ENCODE measurements around the gene CD68.
A peak's percentile ranks its signal among the peaks of the same experiment; 100 is the strongest.

Gene CD68

DNA sequence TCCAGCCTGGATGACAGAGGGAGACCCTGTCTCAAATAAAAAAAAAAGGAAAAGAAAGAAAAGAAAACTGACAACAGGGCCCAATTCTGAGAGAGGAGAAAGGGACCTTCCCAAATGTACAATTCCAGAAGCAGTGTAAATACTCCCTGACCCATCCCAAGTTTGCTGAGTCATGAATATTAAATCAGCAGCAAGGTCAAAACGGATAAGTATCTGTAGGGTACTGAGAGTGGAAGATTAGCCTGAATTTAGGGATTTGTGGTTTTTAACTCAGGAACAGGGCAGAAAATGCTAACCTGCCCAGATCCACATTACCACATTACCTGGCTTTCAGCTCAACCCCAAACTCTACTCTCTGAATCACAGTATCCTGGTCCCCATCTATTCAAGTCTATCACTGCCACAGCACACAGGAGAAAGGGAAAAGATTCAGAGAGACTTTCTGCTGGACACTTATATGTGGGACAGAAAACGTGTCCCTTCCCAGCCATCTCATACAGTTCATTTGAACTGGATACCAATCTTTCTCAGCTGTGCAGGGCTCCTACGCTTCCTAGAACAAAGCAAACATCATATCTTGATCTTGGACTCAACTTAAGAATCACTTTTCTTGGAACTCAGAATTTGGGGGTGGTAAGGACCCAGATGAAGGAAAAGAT is 32.3 kb downstream of the CD68 start:
- no peak for TF ChIP-seq CTCF (IDR thresholded peaks at IDR 0.05)
- no peaks in the 10 kb centered on the region for H3K27me3 ChIP-seq
- intact Hi-C loops (cut with DNase I; ENCODE audit: low total_unique reads): no loop called here
- H3K4me3 ChIP-seq: no peak overlapping the region
- DNase-seq: no peak
- H3K36me3 ChIP-seq: peaks cover 0 to 12% (median 0%) of the 10 kb centered on the region in 3 donors
- H3K4me1 ChIP-seq: peaks cover 0 to 43% (median 28%) of the 10 kb centered on the region in 4 donors
- no peaks in the 10 kb centered on the region for H3K9me3 ChIP-seq
- H3K27ac ChIP-seq: peak overlapping the region in 1 of 2 donors; percentile 6

DNA sequence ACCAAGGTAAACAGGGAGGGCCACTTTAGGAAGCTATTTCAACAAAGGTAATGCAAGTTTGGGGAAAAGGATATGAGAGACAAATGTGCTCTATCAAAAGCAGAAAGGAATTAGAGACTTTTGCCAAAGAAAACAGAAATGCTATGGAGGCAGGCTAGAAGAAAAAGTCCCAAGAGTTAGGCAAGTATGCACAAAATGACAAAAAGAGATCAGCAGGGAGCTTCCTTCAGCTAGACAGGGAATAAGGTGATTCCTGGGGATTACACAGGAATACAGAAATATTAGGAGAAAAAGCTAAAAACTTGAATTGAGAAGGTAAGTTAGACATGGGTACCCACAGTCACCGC is 32.8 kb downstream of the CD68 start:
- intact Hi-C loops (cut with DNase I; ENCODE audit: low total_unique reads): no loop called here

DNA sequence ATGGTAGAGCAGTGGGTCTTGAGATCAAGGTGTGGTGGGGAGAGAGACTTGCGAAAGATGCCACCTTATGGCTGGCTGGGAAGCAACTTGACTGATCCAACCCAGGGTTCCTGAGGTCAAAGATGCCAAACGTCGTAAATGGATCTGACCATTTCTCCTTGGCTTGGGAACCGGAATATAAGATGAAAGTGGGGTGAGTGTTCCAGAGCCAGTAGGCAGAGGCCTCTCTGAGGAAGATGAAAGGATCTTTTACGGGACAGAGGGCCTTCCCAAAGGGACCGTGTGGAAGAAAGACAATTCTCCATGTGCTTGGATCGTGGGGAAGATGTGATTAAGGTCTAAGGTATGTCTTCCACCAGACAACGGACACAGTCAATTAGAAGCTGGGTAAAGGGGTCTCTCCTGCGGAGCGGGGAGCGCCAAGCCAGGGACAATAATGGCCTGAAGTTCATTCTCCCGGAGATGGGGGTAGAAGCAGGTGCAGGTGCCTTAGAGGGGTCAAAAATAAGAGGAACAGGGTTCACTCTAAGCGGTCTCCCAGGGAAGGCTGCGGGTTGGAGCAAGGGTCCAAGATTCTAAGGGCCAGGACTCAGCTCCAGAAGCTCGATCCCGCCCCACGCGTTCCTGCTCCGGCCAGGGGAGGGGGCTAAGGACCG is 34.5 kb downstream of the CD68 start:
- peak overlapping the region; percentile 83 to 87 for H3K27ac ChIP-seq

More for the DNA sequence above, 32.8 kb downstream of the CD68 start:
- peak overlapping the region in 1 of 2 donors; percentile 6 for H3K27ac ChIP-seq
- H3K36me3 ChIP-seq: peaks cover 0 to 12% (median 0%) of the 10 kb centered on the region in 3 donors
- no peak overlapping the region for H3K4me3 ChIP-seq
- H3K4me1 ChIP-seq: peaks cover 0 to 43% (median 28%) of the 10 kb centered on the region in 4 donors
- DNase-seq: no peak
- no peaks in the 10 kb centered on the region for H3K9me3 ChIP-seq
- H3K27me3 ChIP-seq: no peaks in the 10 kb centered on the region
- no peak for TF ChIP-seq CTCF (IDR thresholded peaks at IDR 0.05)

GRCh38 chr17:7614425-7615264 is 35.2 kb downstream of the CD68 start, which contains the start of gene FXR2:
FXR2 (minus strand) TSS chr17:7614897; CDS start chr17:7614532, 365 bp downstream.
- intact Hi-C loops (cut with DNase I; ENCODE audit: low total_unique reads): no loop called here
- TF ChIP-seq CTCF (IDR thresholded peaks at IDR 0.05): peak; percentile 63 to 65
- Histone ChIP-seq H3K36me3 (peaks cover 0 to 12% (median 0%) of the 10 kb centered on the region in 3 donors), H3K27ac (peak within 1 kb of the TSS; percentile 83 to 87), H3K4me1 (peaks cover 0 to 43% (median 28%) of the 10 kb centered on the region in 4 donors), H3K4me3 (peak within 1 kb of the TSS; percentile 82 to 84), H3K9me3 (no peaks in the 10 kb centered on the region), H3K27me3 (no peaks in the 10 kb centered on the region)
- peak; percentile 100 for DNase-seq

More for the DNA sequence above, 34.5 kb downstream of the CD68 start:
- H3K36me3 ChIP-seq: peaks cover 0 to 12% (median 0%) of the 10 kb centered on the region in 3 donors
- TF ChIP-seq CTCF (IDR thresholded peaks at IDR 0.05): no peak
- no peaks in the 10 kb centered on the region for H3K27me3 ChIP-seq
- peak in 1 of 2 donors; percentile 71 for DNase-seq
- intact Hi-C loops (cut with DNase I; ENCODE audit: low total_unique reads): no loop called here
- no peaks in the 10 kb centered on the region for H3K9me3 ChIP-seq
- H3K4me3 ChIP-seq: peak overlapping the region; percentile 82 to 84
- H3K4me1 ChIP-seq: peaks cover 0 to 43% (median 28%) of the 10 kb centered on the region in 4 donors

- peaks cover 0 to 40% (median 27%) of the 10 kb centered on the region in 4 donors for H3K4me1 ChIP-seq
- peaks cover 0 to 9% (median 0%) of the 10 kb centered on the region in 3 donors for H3K36me3 ChIP-seq
- no peaks in the 10 kb centered on the region for H3K27me3 ChIP-seq
- H3K4me3 ChIP-seq: peak overlapping the region; percentile 59 to 82
- intact Hi-C loops (cut with DNase I; ENCODE audit: low total_unique reads): no loop called here
- no peak for DNase-seq
- TF ChIP-seq CTCF (IDR thresholded peaks at IDR 0.05): no peak
- H3K9me3 ChIP-seq: no peaks in the 10 kb centered on the region
- peak overlapping the region; percentile 83 to 87 for H3K27ac ChIP-seq
These were observed 35.9 kb downstream of the CD68 start for GRCh38 chr17:7615265-7615747.
